ENCODE measurements around the gene SERPINI1.
A peak's percentile ranks its signal among the peaks of the same experiment; 100 is the strongest.

The SERPINI1 gene

DNA sequence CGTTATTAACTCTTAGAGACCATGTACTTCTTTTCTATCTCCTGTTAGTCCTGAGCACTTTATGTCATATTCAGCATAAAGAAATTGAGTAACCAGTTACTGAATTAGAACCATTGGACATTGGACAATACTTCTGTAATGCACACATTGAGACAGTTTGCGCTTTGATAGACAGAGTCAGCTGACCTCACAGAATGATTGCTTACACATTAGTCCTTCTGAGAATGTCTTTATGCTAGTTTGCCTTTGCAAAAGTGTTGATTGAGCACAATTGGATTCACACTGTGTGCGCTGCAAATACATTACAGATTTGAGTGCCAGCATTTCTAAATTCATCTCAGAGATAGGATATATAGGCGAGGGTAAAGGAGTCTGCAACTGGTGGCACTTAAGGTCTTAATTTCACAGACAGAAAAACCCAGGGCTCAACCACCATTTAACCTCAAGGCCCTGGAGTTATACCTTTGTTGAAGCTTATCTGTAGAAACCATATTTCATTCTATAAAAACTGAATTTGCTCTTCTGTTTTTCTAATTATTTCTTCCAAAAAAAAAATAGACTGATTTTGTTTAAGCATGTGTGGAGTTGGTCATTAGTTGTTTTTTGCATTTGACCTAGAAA is 3.8 kb downstream of the SERPINI1 start:
- in situ Hi-C loops (cut with HindIII; ENCODE audit: low sequenced_read_pairs), result no loop called here
- TF ChIP-seq, protein P1, sequence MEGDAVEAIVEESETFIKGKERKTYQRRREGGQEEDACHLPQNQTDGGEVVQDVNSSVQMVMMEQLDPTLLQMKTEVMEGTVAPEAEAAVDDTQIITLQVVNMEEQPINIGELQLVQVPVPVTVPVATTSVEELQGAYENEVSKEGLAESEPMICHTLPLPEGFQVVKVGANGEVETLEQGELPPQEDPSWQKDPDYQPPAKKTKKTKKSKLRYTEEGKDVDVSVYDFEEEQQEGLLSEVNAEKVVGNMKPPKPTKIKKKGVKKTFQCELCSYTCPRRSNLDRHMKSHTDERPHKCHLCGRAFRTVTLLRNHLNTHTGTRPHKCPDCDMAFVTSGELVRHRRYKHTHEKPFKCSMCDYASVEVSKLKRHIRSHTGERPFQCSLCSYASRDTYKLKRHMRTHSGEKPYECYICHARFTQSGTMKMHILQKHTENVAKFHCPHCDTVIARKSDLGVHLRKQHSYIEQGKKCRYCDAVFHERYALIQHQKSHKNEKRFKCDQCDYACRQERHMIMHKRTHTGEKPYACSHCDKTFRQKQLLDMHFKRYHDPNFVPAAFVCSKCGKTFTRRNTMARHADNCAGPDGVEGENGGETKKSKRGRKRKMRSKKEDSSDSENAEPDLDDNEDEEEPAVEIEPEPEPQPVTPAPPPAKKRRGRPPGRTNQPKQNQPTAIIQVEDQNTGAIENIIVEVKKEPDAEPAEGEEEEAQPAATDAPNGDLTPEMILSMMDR (IDR thresholded peaks at IDR 0.05; ENCODE audit: low read depth, low read length, missing control alignments), result no peak
- no peak overlapping the region for H3K4me3 ChIP-seq (ENCODE audit: low read depth, low read length)
- DNase-seq (ENCODE audit: low read depth), result no peak

DNA sequence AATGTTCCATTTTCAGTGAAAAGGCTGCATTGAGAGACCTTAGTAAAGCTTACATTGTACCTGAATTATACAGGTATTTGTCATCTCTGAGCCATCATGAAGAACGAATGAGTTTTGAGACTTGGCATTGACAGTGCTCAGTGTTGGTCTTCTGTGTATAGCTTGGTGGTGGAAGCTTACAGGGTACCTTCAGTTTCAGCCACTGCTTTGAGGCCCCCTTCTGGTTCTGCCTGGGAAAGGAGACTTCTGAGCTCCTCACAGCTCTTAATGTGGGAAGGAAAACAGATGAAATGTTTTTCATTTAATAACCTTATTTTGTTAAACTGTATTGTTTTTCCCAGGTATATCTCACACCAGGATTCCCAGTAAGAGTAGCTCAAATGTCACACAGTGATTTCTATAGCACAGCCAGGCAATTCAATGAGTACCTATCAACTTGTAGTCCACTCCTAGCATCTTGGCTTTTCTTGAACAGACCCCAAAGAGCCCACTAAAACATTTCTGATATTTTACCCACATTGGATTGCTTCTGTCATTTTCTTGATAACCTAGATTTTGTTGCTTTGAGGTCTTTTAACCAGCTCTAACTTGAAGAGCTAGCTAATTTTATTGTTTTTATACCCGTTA is 5.6 kb downstream of the SERPINI1 start:
- in situ Hi-C loops (cut with HindIII; ENCODE audit: low sequenced_read_pairs), result no loop called here
- no peak overlapping the region for H3K4me3 ChIP-seq (ENCODE audit: low read depth, low read length)
- DNase-seq (ENCODE audit: low read depth), result peak; percentile 18
- TF ChIP-seq, protein P1 (IDR thresholded peaks at IDR 0.05; ENCODE audit: low read depth, low read length, missing control alignments), result peak; percentile 76

DNA sequence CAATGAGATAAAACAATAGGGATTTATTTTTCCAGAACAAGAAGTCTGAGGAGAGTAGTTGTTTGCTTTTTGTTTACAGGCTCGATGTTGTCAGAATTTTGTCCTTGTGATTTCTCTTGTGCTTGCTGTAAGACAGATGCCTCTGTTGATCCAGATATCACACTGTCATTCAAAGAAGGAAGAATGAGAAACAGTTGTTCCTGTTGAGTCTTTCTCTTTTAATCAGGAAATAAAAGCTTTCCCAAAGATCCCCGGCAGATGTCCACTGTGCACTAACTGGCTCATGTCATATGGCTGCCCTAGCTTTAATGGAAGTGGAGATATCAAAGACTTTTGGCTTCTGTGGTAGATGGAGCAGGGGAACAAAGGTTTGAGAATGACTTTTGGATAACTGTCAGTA is 6.8 kb downstream of the SERPINI1 start:
- DNase-seq (ENCODE audit: low read depth), result no peak
- TF ChIP-seq, protein P1 (IDR thresholded peaks at IDR 0.05; ENCODE audit: low read depth, low read length, missing control alignments), result no peak
- H3K4me3 ChIP-seq (ENCODE audit: low read depth, low read length), result no peak overlapping the region
- in situ Hi-C loops (cut with HindIII; ENCODE audit: low sequenced_read_pairs), result no loop called here

GRCh38 chr3:167743799-167744198 is 8.3 kb downstream of the SERPINI1 start:
- TF ChIP-seq, protein P1 (IDR thresholded peaks at IDR 0.05; ENCODE audit: low read depth, low read length, missing control alignments), result no peak
- in situ Hi-C loops (cut with HindIII; ENCODE audit: low sequenced_read_pairs), result no loop called here
- no peak for DNase-seq (ENCODE audit: low read depth)
- H3K4me3 ChIP-seq (ENCODE audit: low read depth, low read length), result no peak overlapping the region

DNA sequence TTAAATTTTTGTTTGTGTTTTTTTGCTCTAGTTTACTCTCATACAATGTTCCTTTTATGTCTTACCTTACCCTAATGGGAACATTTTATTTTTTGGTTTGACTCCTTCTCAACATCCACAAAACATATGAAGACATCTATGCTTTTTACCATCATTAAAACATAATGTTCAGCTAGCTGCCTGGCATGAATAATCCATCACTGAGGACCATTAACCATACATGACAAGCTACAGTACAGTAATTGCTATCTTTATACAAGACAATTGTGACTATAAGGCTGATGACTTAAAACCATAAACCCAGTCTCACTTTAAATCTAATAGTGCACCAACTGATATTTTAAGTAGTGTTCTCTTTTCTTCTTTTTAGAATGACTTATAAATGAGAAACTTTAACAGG is 13.7 kb downstream of the SERPINI1 start:
- TF ChIP-seq, protein P1 (IDR thresholded peaks at IDR 0.05; ENCODE audit: low read depth, low read length, missing control alignments), result no peak
- in situ Hi-C loops (cut with HindIII; ENCODE audit: low sequenced_read_pairs), result no loop called here
- no peak for DNase-seq (ENCODE audit: low read depth)
- no peak overlapping the region for H3K4me3 ChIP-seq (ENCODE audit: low read depth, low read length)

- in situ Hi-C loops (cut with HindIII; ENCODE audit: low sequenced_read_pairs), result no loop called here
- no peak for DNase-seq (ENCODE audit: low read depth)
- TF ChIP-seq, protein P1 (IDR thresholded peaks at IDR 0.05; ENCODE audit: low read depth, low read length, missing control alignments), result no peak
- no peak overlapping the region for H3K4me3 ChIP-seq (ENCODE audit: low read depth, low read length)
These were observed 14.2 kb downstream of the SERPINI1 start for GRCh38 chr3:167749728-167750127.
